ENCODE data around the gene PPP2R5A.

PPP2R5A gene

GRCh38 chr1:212375986-212376385 lies 90.8 kb downstream of the PPP2R5A start:
- Histone ChIP-seq H3K4me2 (ENCODE audit: low read depth, low read length, poor library complexity, severe bottlenecking) (no peak overlapping the region), H3K4me1 (ENCODE audit: insufficient read depth, low read length, poor library complexity, severe bottlenecking) (no peaks in the 10 kb centered on the region), H3K9me3 (ENCODE audit: insufficient read depth, low read depth, low read length) (0 out of 2 replicates have a peak, but pooled peaks cover 4% of the 10 kb centered on the region), H3K9me2 (replicated peaks; ENCODE audit: low read depth, low read length) (no peaks in the 10 kb centered on the region), H4K20me1 (ENCODE audit: insufficient read depth, low read length, poor library complexity, severe bottlenecking) (no peaks in the 10 kb centered on the region), H3K4me3 (ENCODE audit: low read length, poor library complexity, severe bottlenecking) (no peak overlapping the region), H2AFZ (ENCODE audit: low read length) (no peak overlapping the region), H3F3A (ENCODE audit: low read depth) (no peaks in the 10 kb centered on the region), H3K36me3 (ENCODE audit: insufficient read depth, low read length) (peaks cover 85% of the 10 kb centered on the region), H3K79me2 (ENCODE audit: insufficient read depth, low read length) (no peaks in the 10 kb centered on the region), H3K9ac (ENCODE audit: low read depth, low read length, poor library complexity, severe bottlenecking) (no peak overlapping the region), H3K27me3 (ENCODE audit: insufficient read depth, low read length, poor library complexity, severe bottlenecking) (no peaks in the 10 kb centered on the region)
- TF ChIP-seq EZH2phosphoT487 (IDR thresholded peaks at IDR 0.05; ENCODE audit: borderline replicate concordance) = no peak
- no peak for TF ChIP-seq CTCF (conservative IDR thresholded peaks at IDR 0.05; ENCODE audit: low read length)

GRCh38 chr1:212377644-212378043 lies 92.4 kb downstream of the PPP2R5A start:
- Histone ChIP-seq H3K4me3 (ENCODE audit: low read length, poor library complexity, severe bottlenecking) (no peak overlapping the region), H3K36me3 (ENCODE audit: insufficient read depth, low read length) (peaks cover 83% of the 10 kb centered on the region), H4K20me1 (ENCODE audit: insufficient read depth, low read length, poor library complexity, severe bottlenecking) (no peaks in the 10 kb centered on the region), H3K9ac (ENCODE audit: low read depth, low read length, poor library complexity, severe bottlenecking) (no peak overlapping the region), H3K9me2 (replicated peaks; ENCODE audit: low read depth, low read length) (no peaks in the 10 kb centered on the region), H3K79me2 (ENCODE audit: insufficient read depth, low read length) (no peaks in the 10 kb centered on the region), H3K9me3 (ENCODE audit: insufficient read depth, low read depth, low read length) (no peaks in the 10 kb centered on the region), H3K4me2 (ENCODE audit: low read depth, low read length, poor library complexity, severe bottlenecking) (no peak overlapping the region), H2AFZ (ENCODE audit: low read length) (no peak overlapping the region), H3K4me1 (ENCODE audit: insufficient read depth, low read length, poor library complexity, severe bottlenecking) (no peaks in the 10 kb centered on the region), H3K27me3 (ENCODE audit: insufficient read depth, low read length, poor library complexity, severe bottlenecking) (no peaks in the 10 kb centered on the region), H3F3A (ENCODE audit: low read depth) (no peaks in the 10 kb centered on the region)
- no peak for TF ChIP-seq EZH2phosphoT487 (IDR thresholded peaks at IDR 0.05; ENCODE audit: borderline replicate concordance)
- TF ChIP-seq CTCF (conservative IDR thresholded peaks at IDR 0.05; ENCODE audit: low read length) = no peak

- Histone ChIP-seq H3K9me2 (replicated peaks; ENCODE audit: low read depth, low read length) (no peaks in the 10 kb centered on the region), H4K20me1 (ENCODE audit: insufficient read depth, low read length, poor library complexity, severe bottlenecking) (no peaks in the 10 kb centered on the region), H3K27me3 (ENCODE audit: insufficient read depth, low read length, poor library complexity, severe bottlenecking) (no peaks in the 10 kb centered on the region), H3K9me3 (ENCODE audit: insufficient read depth, low read depth, low read length) (no peaks in the 10 kb centered on the region), H3K4me3 (ENCODE audit: low read length, poor library complexity, severe bottlenecking) (no peak overlapping the region), H3K4me2 (ENCODE audit: low read depth, low read length, poor library complexity, severe bottlenecking) (no peak overlapping the region), H3K4me1 (ENCODE audit: insufficient read depth, low read length, poor library complexity, severe bottlenecking) (no peaks in the 10 kb centered on the region), H3K9ac (ENCODE audit: low read depth, low read length, poor library complexity, severe bottlenecking) (no peak overlapping the region), H3F3A (ENCODE audit: low read depth) (no peaks in the 10 kb centered on the region), H3K79me2 (ENCODE audit: insufficient read depth, low read length) (no peaks in the 10 kb centered on the region), H3K36me3 (ENCODE audit: insufficient read depth, low read length) (peaks cover 83% of the 10 kb centered on the region), H2AFZ (ENCODE audit: low read length) (no peak overlapping the region)
- TF ChIP-seq CTCF (conservative IDR thresholded peaks at IDR 0.05; ENCODE audit: low read length) (no peak), EZH2phosphoT487 (IDR thresholded peaks at IDR 0.05; ENCODE audit: borderline replicate concordance) (no peak)
These were observed 94.2 kb downstream of the PPP2R5A start for GRCh38 chr1:212379366-212379765.
